Mucosa of descending colon (tissue), 3 donors: ENCODE results near the gene TOLLIP. TPM values are rescaled to one million over a fixed set of nuclear protein-coding genes. Genes with fewer than 3 reads are reported as not detected.

Source experiments
- ATAC-seq: fragments of 200-7000 bp; cut with Tn5 transposase; one replicate; pipeline ENCODE4 v1.9.1; 2020; ENCODE audit warnings: mild to moderate bottlenecking, moderate library complexity
- DNase-seq, 3 donors: peaks; one replicate each; pipeline ENCODE4 v3.0.0-alpha.2; 2020
- H3K36me3 ChIP-seq: fragments of 200-600 bp; one replicate; pipeline ENCODE4 v1.8.0; 2021; ENCODE audit warnings: low read depth, mild to moderate bottlenecking
- H3K4me1 ChIP-seq: fragments of 200-600 bp; one replicate; pipeline ENCODE4 v1.8.0; 2021; ENCODE audit warnings: low read depth, mild to moderate bottlenecking
- H3K4me3 ChIP-seq: fragments of 200-600 bp; one replicate; pipeline ENCODE4 v1.8.0; 2021; ENCODE audit warnings: mild to moderate bottlenecking
- H3K9me3 ChIP-seq: fragments of 200-600 bp; one replicate; pipeline ENCODE4 v1.8.0; 2021; ENCODE audit warnings: mild to moderate bottlenecking
- intact Hi-C, 2 donors: fragments of 100-400 bp; cut with DNase I in 1 of 2; cut with micrococcal nuclease in 1 of 2; formaldehyde crosslinking; loops; one replicate each; pipeline versions ENCODE4 v1.11.0 to v1.11.1; 2022; cut with DNase I, micrococcal nuclease
- total RNA-seq, 3 donors: library from RNA; stranded (reverse); fragmentation: NEBNext Ultra II Directional in 2 of 3; extraction: Animal tissue kit (Norgen Biotek cat#: 25700) in 2 of 3; gene quantifications; one replicate each; pipeline versions ENCODE4 v1.2.1 to v1.2.4, GENCODE V29; 2021 to 2023
- TF ChIP-seq, protein P1 (sequence below): fragments of 200-600 bp; IDR thresholded peaks from one replicate; pipeline ENCODE4 v1.8.0; 2022; ENCODE audit warnings: antibody characterized with exemption, mild to moderate bottlenecking
- donor health status: DM: no; HTN: no; CAD: no; lungs with moderate emphysema.
- donor health status: DM: no; HTN: no; CAD: no.
- donor health status: DM: no; HTN: yes; CAD: no.

Gene TOLLIP
- total RNA-seq, 3 donors from 2014 or later = 62.4 to 65.4 (median 62.5) TPM

DNA sequence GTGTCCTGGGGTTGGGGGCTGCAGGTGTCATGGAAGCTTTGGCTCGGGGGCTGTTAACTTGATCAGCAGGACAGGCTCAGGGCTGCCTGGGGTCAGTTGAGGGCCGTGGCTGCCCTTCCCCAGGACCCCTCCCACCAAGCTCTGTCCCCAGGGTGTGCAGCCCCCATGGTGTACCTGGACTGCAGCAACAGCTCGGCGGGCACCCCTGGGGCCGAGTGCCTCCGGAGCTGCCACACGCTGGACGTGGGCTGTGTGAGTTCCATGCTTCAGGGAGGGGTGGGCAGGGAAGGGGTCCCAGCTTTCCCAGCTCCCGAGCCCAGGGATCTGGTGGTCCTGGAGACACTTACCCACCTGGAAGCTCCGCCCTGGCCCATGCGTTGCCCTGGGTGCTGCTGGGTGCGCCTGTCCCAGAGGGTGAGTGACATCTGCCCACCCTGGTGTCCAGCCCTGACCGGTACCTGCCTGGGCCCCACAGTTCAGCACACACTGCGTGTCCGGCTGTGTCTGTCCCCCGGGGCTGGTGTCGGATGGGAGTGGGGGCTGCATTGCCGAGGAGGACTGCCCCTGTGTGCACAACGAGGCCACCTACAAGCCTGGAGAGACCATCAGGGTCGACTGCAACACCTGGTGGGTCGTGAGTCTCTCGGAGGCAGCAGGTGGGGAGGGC lies 75.2 kb downstream of the TOLLIP start:
- H3K4me1 ChIP-seq = peaks cover 57% of the 10 kb centered on the region
- peak; percentile 21 to 55 (median 41) for DNase-seq
- intact Hi-C loops = no loop called here
- TF ChIP-seq, protein P1, sequence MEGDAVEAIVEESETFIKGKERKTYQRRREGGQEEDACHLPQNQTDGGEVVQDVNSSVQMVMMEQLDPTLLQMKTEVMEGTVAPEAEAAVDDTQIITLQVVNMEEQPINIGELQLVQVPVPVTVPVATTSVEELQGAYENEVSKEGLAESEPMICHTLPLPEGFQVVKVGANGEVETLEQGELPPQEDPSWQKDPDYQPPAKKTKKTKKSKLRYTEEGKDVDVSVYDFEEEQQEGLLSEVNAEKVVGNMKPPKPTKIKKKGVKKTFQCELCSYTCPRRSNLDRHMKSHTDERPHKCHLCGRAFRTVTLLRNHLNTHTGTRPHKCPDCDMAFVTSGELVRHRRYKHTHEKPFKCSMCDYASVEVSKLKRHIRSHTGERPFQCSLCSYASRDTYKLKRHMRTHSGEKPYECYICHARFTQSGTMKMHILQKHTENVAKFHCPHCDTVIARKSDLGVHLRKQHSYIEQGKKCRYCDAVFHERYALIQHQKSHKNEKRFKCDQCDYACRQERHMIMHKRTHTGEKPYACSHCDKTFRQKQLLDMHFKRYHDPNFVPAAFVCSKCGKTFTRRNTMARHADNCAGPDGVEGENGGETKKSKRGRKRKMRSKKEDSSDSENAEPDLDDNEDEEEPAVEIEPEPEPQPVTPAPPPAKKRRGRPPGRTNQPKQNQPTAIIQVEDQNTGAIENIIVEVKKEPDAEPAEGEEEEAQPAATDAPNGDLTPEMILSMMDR = no peak
- ATAC-seq = no peak
- no peak overlapping the region for H3K4me3 ChIP-seq
- H3K36me3 ChIP-seq = no peaks in the 10 kb centered on the region
- H3K9me3 ChIP-seq = no peaks in the 10 kb centered on the region

DNA sequence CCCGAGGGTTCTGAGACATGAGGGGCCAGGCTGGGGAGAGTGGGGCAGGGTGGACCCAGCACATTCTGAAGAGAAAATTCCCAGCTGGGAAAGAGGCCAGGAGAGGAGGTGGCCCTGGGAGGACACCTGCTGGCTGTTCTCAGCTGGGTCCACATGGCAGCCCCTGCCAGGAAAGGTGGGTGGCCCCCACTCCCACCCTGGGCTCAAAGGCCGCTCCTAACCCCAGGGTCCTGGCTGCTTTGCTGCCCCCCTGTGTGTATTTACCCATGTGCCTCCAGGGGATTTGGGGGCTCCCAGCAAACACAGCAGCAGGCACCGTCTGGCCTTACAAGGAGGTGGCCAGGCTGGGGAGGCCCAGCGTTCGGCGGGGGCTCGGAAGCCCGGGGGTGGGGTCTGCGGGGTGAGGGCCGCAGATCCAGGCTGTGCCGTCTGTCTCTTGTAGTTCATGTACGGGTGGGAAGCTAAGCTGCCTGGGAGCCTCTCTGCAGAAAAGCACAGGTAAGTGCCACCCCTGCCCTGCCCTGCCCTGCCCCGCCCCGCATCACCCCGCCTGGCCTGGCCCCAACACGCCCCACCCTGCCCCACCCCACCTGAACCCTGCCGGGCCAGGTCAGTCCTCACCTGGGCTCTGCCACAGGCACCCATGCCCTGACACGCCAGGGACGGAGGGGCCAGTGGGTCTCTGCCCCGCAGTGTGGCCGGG lies 75.9 kb downstream of the TOLLIP start:
- TF ChIP-seq, protein P1 = no peak
- H3K4me3 ChIP-seq = no peak overlapping the region
- DNase-seq (peak; percentile 79 to 85 (median 85)), ATAC-seq (peak; percentile 68)
- H3K36me3 ChIP-seq = no peaks in the 10 kb centered on the region
- peaks cover 58% of the 10 kb centered on the region for H3K4me1 ChIP-seq
- H3K9me3 ChIP-seq = no peaks in the 10 kb centered on the region
- intact Hi-C loops = no loop called here

DNA sequence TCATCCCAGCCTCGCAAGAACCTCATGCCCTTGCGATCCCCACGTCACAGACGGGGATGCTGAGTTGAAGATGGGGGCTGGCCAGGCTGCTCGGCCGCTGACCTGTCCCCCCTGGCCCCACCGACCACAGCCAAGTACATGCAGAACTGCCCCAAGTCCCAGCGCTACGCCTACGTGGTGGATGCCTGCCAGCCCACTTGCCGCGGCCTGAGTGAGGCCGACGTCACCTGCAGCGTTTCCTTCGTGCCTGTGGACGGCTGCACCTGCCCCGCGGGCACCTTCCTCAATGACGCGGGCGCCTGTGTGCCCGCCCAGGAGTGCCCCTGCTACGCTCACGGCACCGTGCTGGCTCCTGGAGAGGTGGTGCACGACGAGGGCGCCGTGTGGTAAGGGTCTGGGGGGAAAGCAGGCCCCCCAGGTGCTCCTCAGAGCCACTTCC lies 76.5 kb downstream of the TOLLIP start:
- peaks cover 53% of the 10 kb centered on the region for H3K4me1 ChIP-seq
- DNase-seq (peak in 2 of 3 donors; percentile 27 to 60), ATAC-seq (peak; percentile 7)
- H3K36me3 ChIP-seq = no peaks in the 10 kb centered on the region
- TF ChIP-seq, protein P1 = no peak
- no peak overlapping the region for H3K4me3 ChIP-seq
- H3K9me3 ChIP-seq = no peaks in the 10 kb centered on the region
- intact Hi-C loops = no loop called here

DNA sequence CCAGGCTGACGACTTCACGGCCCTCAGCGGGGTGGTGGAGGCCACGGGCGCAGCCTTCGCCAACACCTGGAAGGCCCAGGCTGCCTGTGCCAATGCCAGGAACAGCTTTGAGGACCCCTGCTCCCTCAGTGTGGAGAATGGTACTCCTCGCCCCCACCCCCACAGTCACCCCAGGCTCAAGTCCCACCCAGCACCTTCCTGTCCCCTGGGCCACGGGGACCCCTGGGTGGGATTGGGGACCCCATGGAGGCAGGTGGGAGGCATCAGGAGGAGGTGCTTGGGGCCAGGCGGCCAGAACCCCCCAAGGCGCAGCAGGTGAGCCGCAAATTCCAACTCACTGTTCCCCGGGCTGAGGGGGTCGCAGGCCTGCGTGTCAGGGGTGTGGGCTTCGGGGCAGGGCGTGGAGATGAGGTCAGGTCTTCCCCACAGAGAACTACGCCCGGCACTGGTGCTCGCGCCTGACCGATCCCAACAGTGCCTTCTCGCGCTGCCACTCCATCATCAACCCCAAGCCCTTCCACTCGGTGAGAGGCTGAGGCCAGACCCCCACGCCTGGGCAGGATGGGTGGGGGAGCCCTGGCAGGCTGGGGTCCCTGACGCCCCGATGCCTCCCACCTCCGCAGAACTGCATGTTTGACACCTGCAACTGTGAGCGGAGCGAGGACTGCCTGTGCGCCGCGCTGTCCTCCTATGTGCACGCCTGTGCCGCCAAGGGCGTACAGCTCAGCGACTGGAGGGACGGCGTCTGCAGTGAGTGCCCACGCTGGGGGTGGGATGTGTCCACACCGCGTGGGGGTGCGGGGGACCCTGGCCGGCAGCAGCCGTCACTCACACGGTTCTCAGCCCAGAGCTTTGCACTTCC lies 77.2 kb downstream of the TOLLIP start:
- intact Hi-C loops = no loop called here
- TF ChIP-seq, protein P1 = no peak
- H3K4me3 ChIP-seq = no peak overlapping the region
- peaks cover 48% of the 10 kb centered on the region for H3K4me1 ChIP-seq
- ATAC-seq (no peak), DNase-seq (peak; percentile 12 to 45 (median 35))
- no peaks in the 10 kb centered on the region for H3K9me3 ChIP-seq
- H3K36me3 ChIP-seq = no peaks in the 10 kb centered on the region

DNA sequence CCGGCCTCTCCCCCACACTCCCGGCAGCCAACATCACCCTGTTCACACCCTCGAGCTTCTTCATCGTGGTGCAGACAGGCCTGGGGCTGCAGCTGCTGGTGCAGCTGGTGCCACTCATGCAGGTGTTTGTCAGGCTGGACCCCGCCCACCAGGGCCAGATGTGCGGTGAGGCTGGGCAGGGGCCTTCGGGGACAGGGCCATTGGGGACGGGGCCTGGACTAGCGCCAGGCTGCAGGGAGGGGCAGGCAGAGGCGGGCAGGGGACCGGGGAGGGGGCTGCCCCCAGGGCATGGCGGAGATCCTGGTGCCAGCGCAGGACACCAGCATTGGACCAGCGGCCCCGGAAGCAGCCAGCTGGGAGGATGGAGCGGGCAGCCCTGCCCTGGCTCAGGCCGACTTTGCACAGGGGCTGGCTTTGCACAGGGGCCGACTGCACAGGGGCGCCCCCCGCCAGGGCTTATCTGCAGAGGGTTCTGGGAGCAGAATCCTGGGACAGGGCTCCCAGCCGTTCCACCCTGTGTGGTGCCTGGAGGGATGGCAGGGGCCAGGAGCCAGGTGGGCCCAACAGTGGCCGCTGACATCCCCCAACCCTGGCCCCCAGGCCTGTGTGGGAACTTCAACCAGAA lies 77.9 kb downstream of the TOLLIP start:
- no peaks in the 10 kb centered on the region for H3K9me3 ChIP-seq
- TF ChIP-seq, protein P1 = no peak
- DNase-seq = peak; percentile 33 to 66 (median 53)
- no peak for ATAC-seq
- H3K4me3 ChIP-seq = no peak overlapping the region
- intact Hi-C loops = no loop called here
- no peaks in the 10 kb centered on the region for H3K36me3 ChIP-seq
- H3K4me1 ChIP-seq = peaks cover 45% of the 10 kb centered on the region
